Tibial artery (tissue), 4 donors: Measurements from ENCODE around the gene GRIK2.

Experiments
- DNase-seq, 2 donors: peaks; one replicate each; pipeline ENCODE4 v3.0.0-alpha.2; 2019
- H3K27ac ChIP-seq, 2 donors: fragments of 200-600 bp; sonication (generic) in 1 of 2; 1 replicate in 1 of 2; 2 replicates in 1 of 2; pipeline ENCODE4 v1.5.1; 2018 to 2019; ENCODE audit warnings: mild to moderate bottlenecking in 1 of 2
- H3K27me3 ChIP-seq, 2 donors: fragments of 200-600 bp; sonication (generic) in 1 of 2; one replicate each; pipeline versions ENCODE4 v1.5.1 to v1.6.0; 2016 to 2019
- H3K36me3 ChIP-seq, 3 donors: fragments of 200-600 bp; sonication (generic) in 2 of 3; one replicate each; pipeline ENCODE4 v1.5.1; 2016 to 2019; ENCODE audit warnings: mild to moderate bottlenecking in 2 of 3
- H3K4me1 ChIP-seq, 4 donors: fragments of 200-600 bp; sonication (generic) in 2 of 4; 1 replicate in 3 of 4; 2 replicates in 1 of 4; pipeline ENCODE4 v1.5.1; 2016 to 2019
- H3K4me3 ChIP-seq, 2 donors: fragments of 200-600 bp; sonication (generic) in 1 of 2; 1 replicate in 1 of 2; 2 replicates in 1 of 2; pipeline ENCODE4 v1.5.1; 2018 to 2019; ENCODE audit warnings: mild to moderate bottlenecking in 2 of 2
- H3K9me3 ChIP-seq, 3 donors: fragments of 200-600 bp; sonication (generic) in 1 of 3; one replicate each; pipeline ENCODE4 v1.5.1; 2016 to 2019
- intact Hi-C: fragments of 100-400 bp; cut with DNase I; formaldehyde crosslinking; loops from one replicate; pipeline ENCODE4 v1.15.0; 2023; ENCODE audit warnings: low total_unique reads
- TF ChIP-seq, protein P1 (sequence below), 2 experiments: fragments of 200-600 bp in 1 of 2; fragments of 450-650 bp in 1 of 2; IDR thresholded peaks; one replicate each; pipeline ENCODE4 v1.5.1; 2017 to 2019; ENCODE audit warnings: antibody characterized with exemption in 2 of 2, mild to moderate bottlenecking in 1 of 2, moderate library complexity in 1 of 2

The GRIK2 gene

DNA sequence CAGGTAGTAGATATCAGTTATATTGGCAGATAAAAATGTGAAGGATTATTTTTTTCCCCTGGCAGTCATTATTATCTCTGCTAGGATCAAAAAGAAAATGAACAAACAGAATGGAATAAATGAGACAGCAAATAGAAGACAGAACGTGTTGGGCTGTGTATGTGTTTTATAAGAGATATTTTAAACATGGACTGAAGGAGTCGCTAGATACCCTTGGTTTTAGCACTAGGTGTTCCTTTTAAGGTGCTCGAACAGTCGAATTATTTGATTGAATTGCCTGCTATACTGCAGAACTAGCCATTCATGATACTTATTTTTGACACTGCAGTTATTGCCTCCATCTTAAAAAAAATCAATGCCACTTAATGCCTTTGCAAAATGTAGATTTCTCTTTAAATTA, 3.7 kb downstream of the GRIK2 start:
- no peak overlapping the region for H3K4me3 ChIP-seq
- TF ChIP-seq, protein P1, sequence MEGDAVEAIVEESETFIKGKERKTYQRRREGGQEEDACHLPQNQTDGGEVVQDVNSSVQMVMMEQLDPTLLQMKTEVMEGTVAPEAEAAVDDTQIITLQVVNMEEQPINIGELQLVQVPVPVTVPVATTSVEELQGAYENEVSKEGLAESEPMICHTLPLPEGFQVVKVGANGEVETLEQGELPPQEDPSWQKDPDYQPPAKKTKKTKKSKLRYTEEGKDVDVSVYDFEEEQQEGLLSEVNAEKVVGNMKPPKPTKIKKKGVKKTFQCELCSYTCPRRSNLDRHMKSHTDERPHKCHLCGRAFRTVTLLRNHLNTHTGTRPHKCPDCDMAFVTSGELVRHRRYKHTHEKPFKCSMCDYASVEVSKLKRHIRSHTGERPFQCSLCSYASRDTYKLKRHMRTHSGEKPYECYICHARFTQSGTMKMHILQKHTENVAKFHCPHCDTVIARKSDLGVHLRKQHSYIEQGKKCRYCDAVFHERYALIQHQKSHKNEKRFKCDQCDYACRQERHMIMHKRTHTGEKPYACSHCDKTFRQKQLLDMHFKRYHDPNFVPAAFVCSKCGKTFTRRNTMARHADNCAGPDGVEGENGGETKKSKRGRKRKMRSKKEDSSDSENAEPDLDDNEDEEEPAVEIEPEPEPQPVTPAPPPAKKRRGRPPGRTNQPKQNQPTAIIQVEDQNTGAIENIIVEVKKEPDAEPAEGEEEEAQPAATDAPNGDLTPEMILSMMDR (IDR thresholded peaks at IDR 0.05): no peak
- H3K27ac ChIP-seq: no peak overlapping the region
- peaks cover 0 to 20% (median 16%) of the 10 kb centered on the region in 4 donors for H3K4me1 ChIP-seq
- H3K9me3 ChIP-seq: peaks cover 0 to 3% (median 0%) of the 10 kb centered on the region in 3 donors
- H3K36me3 ChIP-seq: no peaks in the 10 kb centered on the region
- peaks cover 0 to 26% of the 10 kb centered on the region in 2 donors for H3K27me3 ChIP-seq
- intact Hi-C loops: no loop called here
- no peak for DNase-seq

DNA sequence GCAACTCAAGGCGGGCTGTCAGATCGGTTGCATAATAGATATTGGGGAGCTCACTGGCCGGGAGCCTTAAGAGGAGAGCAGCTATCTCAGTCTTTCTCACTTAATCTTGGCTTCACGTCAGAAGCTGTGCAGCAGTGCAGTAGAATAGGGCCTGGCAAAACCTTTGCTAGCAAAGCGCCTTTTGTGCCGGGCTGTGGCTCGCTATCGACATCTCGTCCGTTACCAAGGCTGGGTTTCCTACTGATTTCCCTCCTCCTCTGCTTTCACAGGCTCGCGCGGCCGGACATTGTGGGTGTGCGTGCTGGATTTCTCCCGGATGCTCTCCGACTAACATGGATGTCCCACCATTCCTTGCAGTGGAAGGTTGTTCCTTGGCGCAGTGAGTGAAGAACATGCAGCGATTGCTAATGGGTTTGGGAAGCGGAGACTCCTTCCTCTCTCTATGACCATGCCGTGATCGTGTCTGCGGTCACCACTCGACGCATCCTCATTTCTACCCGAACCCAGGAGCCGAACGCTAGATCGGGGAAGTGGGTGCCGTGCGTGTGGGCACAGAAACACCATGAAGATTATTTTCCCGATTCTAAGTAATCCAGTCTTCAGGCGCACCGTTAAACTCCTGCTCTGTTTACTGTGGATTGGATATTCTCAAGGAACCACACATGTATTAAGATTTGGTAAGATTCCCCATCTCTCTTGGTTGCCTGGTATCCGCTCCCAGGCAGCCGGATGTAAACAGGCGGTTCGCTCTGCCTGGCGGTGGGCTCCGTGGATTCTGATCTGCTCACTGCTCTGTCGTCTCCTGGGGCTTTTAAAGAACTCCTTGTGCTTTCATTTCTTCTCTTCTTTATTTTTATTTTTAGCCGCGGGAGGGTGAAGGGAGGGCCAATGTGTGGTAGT, 5.5 kb downstream of the GRIK2 start:
- intact Hi-C loops: no loop called here
- peaks cover 0 to 9% of the 10 kb centered on the region in 2 donors for H3K27me3 ChIP-seq
- TF ChIP-seq, protein P1 (IDR thresholded peaks at IDR 0.05): no peak
- H3K36me3 ChIP-seq: no peaks in the 10 kb centered on the region
- H3K4me3 ChIP-seq: no peak overlapping the region
- DNase-seq: no peak
- peaks cover 0 to 2% (median 0%) of the 10 kb centered on the region in 4 donors for H3K4me1 ChIP-seq
- peaks cover 0 to 3% (median 0%) of the 10 kb centered on the region in 3 donors for H3K9me3 ChIP-seq
- H3K27ac ChIP-seq: no peak overlapping the region

DNA sequence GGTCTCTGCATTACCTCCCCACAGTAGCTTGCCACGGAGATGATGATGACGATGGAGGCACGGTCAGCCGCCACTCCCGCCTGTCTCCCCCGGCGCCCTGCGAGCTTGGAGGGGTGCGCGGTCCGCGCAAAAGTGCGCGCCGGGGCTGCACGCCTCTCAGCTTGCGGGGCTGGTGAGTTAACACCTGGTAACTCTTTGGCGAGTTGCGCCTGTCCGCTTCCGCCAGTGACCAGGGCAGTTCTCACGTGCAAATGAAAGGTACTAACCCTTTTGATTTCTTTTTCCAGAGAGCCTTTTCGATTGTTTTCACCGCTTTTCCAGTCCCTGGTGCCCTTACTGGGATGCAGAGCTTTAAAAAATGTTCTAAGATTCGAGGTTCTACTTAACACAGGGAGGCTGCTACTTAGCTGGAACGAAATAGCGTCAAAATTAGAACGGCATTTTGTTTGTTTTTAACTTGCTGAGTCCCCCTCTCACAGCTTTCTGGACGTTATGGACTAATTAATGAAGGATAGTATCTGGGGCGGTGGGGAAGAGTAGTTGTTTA, 6.2 kb downstream of the GRIK2 start:
- Histone ChIP-seq H3K27me3 (peaks cover 0 to 9% of the 10 kb centered on the region in 2 donors), H3K27ac (no peak overlapping the region), H3K4me3 (no peak overlapping the region), H3K4me1 (no peaks in the 10 kb centered on the region), H3K9me3 (peaks cover 0 to 3% (median 0%) of the 10 kb centered on the region in 3 donors), H3K36me3 (no peaks in the 10 kb centered on the region)
- intact Hi-C loops: no loop called here
- no peak for DNase-seq
- TF ChIP-seq, protein P1 (IDR thresholded peaks at IDR 0.05): no peak

DNA sequence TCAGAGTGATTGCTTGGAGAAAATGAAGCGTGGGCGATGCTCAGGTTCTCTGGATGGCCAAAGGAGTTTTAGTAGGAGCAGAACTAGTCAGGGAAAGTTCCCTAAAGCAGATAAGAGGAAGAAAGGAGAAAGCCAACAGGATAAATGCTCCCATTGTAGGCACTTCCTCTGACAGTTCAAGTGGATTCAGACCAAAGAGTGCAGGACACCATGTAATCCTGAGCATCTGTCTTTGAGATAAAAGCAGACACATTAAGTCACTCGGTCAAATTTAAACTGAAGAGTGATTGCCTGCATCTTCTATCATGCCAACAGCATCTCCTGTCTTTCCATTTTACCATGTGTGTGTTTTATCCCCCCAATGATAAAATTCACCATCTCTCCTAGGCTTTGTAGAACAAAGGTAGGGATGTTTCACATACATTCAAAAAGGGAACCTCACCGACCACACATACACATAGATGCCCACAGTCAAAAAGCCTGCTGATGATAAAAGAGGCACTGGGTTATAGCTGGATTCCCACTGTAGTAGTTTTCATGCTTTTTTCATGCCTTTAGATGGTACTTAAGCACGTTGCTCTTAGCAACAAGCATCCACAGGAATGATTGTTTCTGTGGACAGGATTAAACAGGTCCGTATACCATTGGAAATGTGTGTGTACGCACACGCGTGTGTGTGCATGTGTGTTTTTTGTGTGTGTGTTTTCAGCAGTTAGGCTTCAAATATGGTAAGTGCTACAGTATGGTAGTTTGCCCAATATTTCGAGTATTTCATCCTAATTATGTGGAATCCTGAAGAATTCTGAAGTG, 7.0 kb downstream of the GRIK2 start:
- Histone ChIP-seq H3K36me3 (no peaks in the 10 kb centered on the region), H3K4me3 (no peak overlapping the region), H3K27me3 (peaks cover 0 to 9% of the 10 kb centered on the region in 2 donors), H3K27ac (no peak overlapping the region), H3K9me3 (peaks cover 0 to 3% (median 0%) of the 10 kb centered on the region in 3 donors), H3K4me1 (no peaks in the 10 kb centered on the region)
- TF ChIP-seq, protein P1 (IDR thresholded peaks at IDR 0.05): no peak
- no peak for DNase-seq
- intact Hi-C loops: no loop called here

DNA sequence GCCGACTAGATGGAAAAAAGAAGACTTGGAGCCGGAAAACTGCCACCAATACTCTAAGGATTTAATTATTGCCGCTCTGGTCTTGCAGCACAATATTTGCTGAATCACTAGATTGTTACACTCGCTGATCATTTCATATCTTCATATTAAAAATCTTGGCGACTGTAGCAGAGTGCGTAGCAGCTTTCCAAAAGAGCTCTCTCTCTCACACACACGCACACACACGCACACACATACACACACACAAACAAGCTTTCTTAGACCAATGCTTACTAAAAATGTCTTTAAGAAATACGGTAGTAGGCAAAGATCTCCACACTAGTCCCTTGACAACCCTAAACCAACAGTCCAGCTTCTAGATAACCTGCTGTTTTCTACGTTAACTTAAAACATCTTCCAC, 7.7 kb downstream of the GRIK2 start:
- no peaks in the 10 kb centered on the region for H3K36me3 ChIP-seq
- H3K4me3 ChIP-seq: no peak overlapping the region
- no peak for DNase-seq
- intact Hi-C loops: no loop called here
- no peaks in the 10 kb centered on the region for H3K4me1 ChIP-seq
- no peak overlapping the region for H3K27ac ChIP-seq
- peaks cover 0 to 3% (median 0%) of the 10 kb centered on the region in 3 donors for H3K9me3 ChIP-seq
- TF ChIP-seq, protein P1 (IDR thresholded peaks at IDR 0.05): no peak
- peaks cover 0 to 9% of the 10 kb centered on the region in 2 donors for H3K27me3 ChIP-seq
